HepG2 (cell line): ENCODE data around the gene HMG20B. TPM values are rescaled to one million over a fixed set of nuclear protein-coding genes. Genes with fewer than 3 reads are reported as not detected.

ENCODE experiments used
- AKAP8 ChIP-seq: sonication (generic); formaldehyde crosslinking; IDR thresholded peaks from 2 replicates; pipeline ENCODE4 v1.5.1; 2020; ENCODE audit warnings: mild to moderate bottlenecking, missing genetic modification reagents
- BCL6 ChIP-seq: IDR thresholded peaks from 2 replicates; pipeline ENCODE4 v1.6.1; 2016; ENCODE audit warnings: missing genetic modification reagents, missing compliant biosample characterization
- KLF6 ChIP-seq: IDR thresholded peaks from 2 replicates; pipeline ENCODE4 v1.8.0; 2016; ENCODE audit warnings: missing biosample characterization, missing genetic modification reagents
- MAX ChIP-seq: IDR thresholded peaks from 2 replicates; pipeline ENCODE4 v1.6.1; 2012; ENCODE audit warnings: inconsistent platforms
- NAIF1 ChIP-seq: sonication (generic); formaldehyde crosslinking; IDR thresholded peaks from 2 replicates; pipeline ENCODE4 v1.5.0; 2020; ENCODE audit warnings: mild to moderate bottlenecking, missing genetic modification reagents, borderline replicate concordance
- NCOA1 ChIP-seq: sonication (generic); formaldehyde crosslinking; IDR thresholded peaks from 2 replicates; pipeline ENCODE4 v1.9.0; 2021; ENCODE audit warnings: missing genetic modification reagents
- POGZ ChIP-seq: sonication (generic); formaldehyde crosslinking; IDR thresholded peaks from 2 replicates; pipeline ENCODE4 v1.4.0; 2020; ENCODE audit warnings: mild to moderate bottlenecking, missing genetic modification reagents
- SETDB1 ChIP-seq: sonication (generic); formaldehyde crosslinking; IDR thresholded peaks from 2 replicates; pipeline ENCODE4 v1.5.1; 2020; ENCODE audit warnings: missing genetic modification reagents, mild to moderate bottlenecking, borderline replicate concordance
- TAF15 ChIP-seq: fragments of 200-400 bp; formaldehyde crosslinking; IDR thresholded peaks from one replicate; pipeline ENCODE4 v1.6.1; 2018; ENCODE audit warnings: mild to moderate bottlenecking, low read depth, low read length; ENCODE audit not compliant: poor library complexity, severe bottlenecking
- ZBTB42 ChIP-seq: sonication (generic); formaldehyde crosslinking; IDR thresholded peaks from 2 replicates; pipeline ENCODE4 v1.5.0; 2020; ENCODE audit warnings: mild to moderate bottlenecking, missing genetic modification reagents
- ZKSCAN5 ChIP-seq: sonication (generic); formaldehyde crosslinking; IDR thresholded peaks from 2 replicates; pipeline ENCODE4 v1.5.1; 2020; ENCODE audit warnings: mild to moderate bottlenecking, missing genetic modification reagents
- ZNF260 ChIP-seq: sonication (generic); formaldehyde crosslinking; IDR thresholded peaks from 2 replicates; pipeline ENCODE4 v1.4.0; 2020; ENCODE audit warnings: missing genetic modification reagents, low read depth, mild to moderate bottlenecking, borderline replicate concordance
- ZNF720 ChIP-seq: sonication (generic); formaldehyde crosslinking; IDR thresholded peaks from 2 replicates; pipeline ENCODE4 v1.4.0; 2020; ENCODE audit warnings: missing genetic modification reagents
- polyA plus RNA-seq, 8 experiments: library from polyadenylated mRNA; depleted of rRNA in 3 of 8; stranded (reverse) in 7 of 8; unstranded in 1 of 8; fragments of >200 nt; fragmentation: Illumina TruSeq in 4 of 8; extraction: Trizol in 4 of 8; gene quantifications; 2 replicates each; pipeline versions ENCODE4 v1.2.1 to v1.2.3, GENCODE V29; 2011 to 2016; ENCODE audit warnings: low read depth in 4 of 8, missing spikeins in 1 of 8, mixed read lengths in 1 of 8; ENCODE audit not compliant: insufficient read depth in 1 of 8
- total RNA-seq, 5 experiments: library from RNA; depleted of rRNA; stranded (reverse); fragments of >200 nt; fragmentation: Illumina TruSeq; extraction: Trizol; gene quantifications; 2 replicates each; pipeline ENCODE4 v1.2.3, GENCODE V29; 2016; ENCODE audit warnings: low read depth in 1 of 5
- TF ChIP-seq, protein P1 (sequence below): sonication (generic); formaldehyde crosslinking; conservative IDR thresholded peaks from 2 replicates; pipeline ENCODE4 v1.4.0; 2020; ENCODE audit warnings: mild to moderate bottlenecking, missing genetic modification reagents, moderate library complexity
- TF ChIP-seq, protein P2 (sequence below): sonication (generic); formaldehyde crosslinking; IDR thresholded peaks from 2 replicates; pipeline ENCODE4 v1.4.0; 2020; ENCODE audit warnings: missing genetic modification reagents
- TF ChIP-seq, protein P3 (sequence below): sonication (generic); formaldehyde crosslinking; IDR thresholded peaks from 2 replicates; pipeline ENCODE4 v1.9.0; 2021; ENCODE audit warnings: missing genetic modification reagents, borderline replicate concordance
- TF ChIP-seq, protein P4 (sequence below): sonication (generic); formaldehyde crosslinking; IDR thresholded peaks from 2 replicates; pipeline ENCODE4 v1.8.1; 2022; ENCODE audit warnings: mild to moderate bottlenecking, missing genetic modification reagents
- TF ChIP-seq, protein P5 (sequence below): sonication (generic); formaldehyde crosslinking; IDR thresholded peaks from 2 replicates; pipeline ENCODE4 v1.4.0; 2020; ENCODE audit warnings: missing genetic modification reagents

Gene HMG20B
- total and polyA plus RNA-seq, 2 of the 13 experiments (the other 11 are each of a cell fraction or from before 2014, with no cell fraction given) = 23.9 to 29.2 TPM

GRCh38 chr19:3626473-3627350 lies 54.0 kb downstream of the HMG20B start, which contains the start of gene CACTIN (continued):
- TF ChIP-seq, protein P1, sequence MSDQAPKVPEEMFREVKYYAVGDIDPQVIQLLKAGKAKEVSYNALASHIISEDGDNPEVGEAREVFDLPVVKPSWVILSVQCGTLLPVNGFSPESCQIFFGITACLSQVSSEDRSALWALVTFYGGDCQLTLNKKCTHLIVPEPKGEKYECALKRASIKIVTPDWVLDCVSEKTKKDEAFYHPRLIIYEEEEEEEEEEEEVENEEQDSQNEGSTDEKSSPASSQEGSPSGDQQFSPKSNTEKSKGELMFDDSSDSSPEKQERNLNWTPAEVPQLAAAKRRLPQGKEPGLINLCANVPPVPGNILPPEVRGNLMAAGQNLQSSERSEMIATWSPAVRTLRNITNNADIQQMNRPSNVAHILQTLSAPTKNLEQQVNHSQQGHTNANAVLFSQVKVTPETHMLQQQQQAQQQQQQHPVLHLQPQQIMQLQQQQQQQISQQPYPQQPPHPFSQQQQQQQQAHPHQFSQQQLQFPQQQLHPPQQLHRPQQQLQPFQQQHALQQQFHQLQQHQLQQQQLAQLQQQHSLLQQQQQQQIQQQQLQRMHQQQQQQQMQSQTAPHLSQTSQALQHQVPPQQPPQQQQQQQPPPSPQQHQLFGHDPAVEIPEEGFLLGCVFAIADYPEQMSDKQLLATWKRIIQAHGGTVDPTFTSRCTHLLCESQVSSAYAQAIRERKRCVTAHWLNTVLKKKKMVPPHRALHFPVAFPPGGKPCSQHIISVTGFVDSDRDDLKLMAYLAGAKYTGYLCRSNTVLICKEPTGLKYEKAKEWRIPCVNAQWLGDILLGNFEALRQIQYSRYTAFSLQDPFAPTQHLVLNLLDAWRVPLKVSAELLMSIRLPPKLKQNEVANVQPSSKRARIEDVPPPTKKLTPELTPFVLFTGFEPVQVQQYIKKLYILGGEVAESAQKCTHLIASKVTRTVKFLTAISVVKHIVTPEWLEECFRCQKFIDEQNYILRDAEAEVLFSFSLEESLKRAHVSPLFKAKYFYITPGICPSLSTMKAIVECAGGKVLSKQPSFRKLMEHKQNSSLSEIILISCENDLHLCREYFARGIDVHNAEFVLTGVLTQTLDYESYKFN (CRISPR knock-in tag) = peak; percentile 55
- TF ChIP-seq SETDB1 (CRISPR knock-in tag) (no peak), AKAP8 (CRISPR knock-in tag) (peak; percentile 73; the same call in 1 of the 2 replicates), KLF6 (peak; percentile 66; the same call in 1 of the 2 replicates), ZNF260 (no peak), MAX (peak; percentile 80), NCOA1 (CRISPR knock-in tag) (peak; percentile 23; the same call in 1 of the 2 replicates), TAF15 (no peak), ZKSCAN5 (no peak), NAIF1 (CRISPR knock-in tag) (no peak), ZBTB42 (no peak), BCL6 (CRISPR knock-in tag) (peak; percentile 30; the same call in 1 of the 2 replicates), POGZ (CRISPR knock-in tag) (peak; percentile 61; the same call in 1 of the 2 replicates), ZNF720 (CRISPR knock-in tag) (no peak)
- TF ChIP-seq, protein P2, sequence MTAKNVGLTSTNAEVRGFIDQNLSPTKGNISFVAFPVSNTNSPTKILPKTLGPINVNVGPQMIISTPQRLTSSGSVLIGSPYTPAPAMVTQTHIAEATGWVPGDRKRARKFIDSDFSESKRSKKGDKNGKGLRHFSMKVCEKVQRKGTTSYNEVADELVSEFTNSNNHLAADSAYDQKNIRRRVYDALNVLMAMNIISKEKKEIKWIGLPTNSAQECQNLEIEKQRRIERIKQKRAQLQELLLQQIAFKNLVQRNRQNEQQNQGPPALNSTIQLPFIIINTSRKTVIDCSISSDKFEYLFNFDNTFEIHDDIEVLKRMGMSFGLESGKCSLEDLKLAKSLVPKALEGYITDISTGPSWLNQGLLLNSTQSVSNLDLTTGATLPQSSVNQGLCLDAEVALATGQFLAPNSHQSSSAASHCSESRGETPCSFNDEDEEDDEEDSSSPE (CRISPR knock-in tag) = peak; percentile 76; the same call in 1 of the 2 replicates
- TF ChIP-seq, protein P3, sequence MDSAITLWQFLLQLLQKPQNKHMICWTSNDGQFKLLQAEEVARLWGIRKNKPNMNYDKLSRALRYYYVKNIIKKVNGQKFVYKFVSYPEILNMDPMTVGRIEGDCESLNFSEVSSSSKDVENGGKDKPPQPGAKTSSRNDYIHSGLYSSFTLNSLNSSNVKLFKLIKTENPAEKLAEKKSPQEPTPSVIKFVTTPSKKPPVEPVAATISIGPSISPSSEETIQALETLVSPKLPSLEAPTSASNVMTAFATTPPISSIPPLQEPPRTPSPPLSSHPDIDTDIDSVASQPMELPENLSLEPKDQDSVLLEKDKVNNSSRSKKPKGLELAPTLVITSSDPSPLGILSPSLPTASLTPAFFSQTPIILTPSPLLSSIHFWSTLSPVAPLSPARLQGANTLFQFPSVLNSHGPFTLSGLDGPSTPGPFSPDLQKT (CRISPR knock-in tag) = no peak
- TF ChIP-seq, protein P4, sequence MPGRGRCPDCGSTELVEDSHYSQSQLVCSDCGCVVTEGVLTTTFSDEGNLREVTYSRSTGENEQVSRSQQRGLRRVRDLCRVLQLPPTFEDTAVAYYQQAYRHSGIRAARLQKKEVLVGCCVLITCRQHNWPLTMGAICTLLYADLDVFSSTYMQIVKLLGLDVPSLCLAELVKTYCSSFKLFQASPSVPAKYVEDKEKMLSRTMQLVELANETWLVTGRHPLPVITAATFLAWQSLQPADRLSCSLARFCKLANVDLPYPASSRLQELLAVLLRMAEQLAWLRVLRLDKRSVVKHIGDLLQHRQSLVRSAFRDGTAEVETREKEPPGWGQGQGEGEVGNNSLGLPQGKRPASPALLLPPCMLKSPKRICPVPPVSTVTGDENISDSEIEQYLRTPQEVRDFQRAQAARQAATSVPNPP (CRISPR knock-in tag) = peak; percentile 56; the same call in 1 of the 2 replicates
- TF ChIP-seq, protein P5, sequence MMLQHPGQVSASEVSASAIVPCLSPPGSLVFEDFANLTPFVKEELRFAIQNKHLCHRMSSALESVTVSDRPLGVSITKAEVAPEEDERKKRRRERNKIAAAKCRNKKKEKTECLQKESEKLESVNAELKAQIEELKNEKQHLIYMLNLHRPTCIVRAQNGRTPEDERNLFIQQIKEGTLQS = peak; percentile 22; the same call in 1 of the 2 replicates
